Measurements from ENCODE around the gene REC8. TPM values are rescaled to one million over a fixed set of nuclear protein-coding genes. Genes with fewer than 3 reads are reported as not detected.

The REC8 gene
- total RNA-seq, result 2.9 TPM in 1 of 2 replicates, not detected in the other

GRCh38 chr14:24171422-24172260 is at the start of gene REC8:
Gene REC8 (plus strand): TSS chr14:24172080. CDS start chr14:24172553, 473 bp downstream.

GRCh38 chr14:24130380-24130716 is 41.5 kb upstream of the REC8 start, which contains the start of gene FITM1:
Gene FITM1 (plus strand): TSS chr14:24130659. CDS start chr14:24131564, 905 bp downstream.

GRCh38 chr14:24135834-24136683 is 35.8 kb upstream of the REC8 start, which contains the start of gene PSME1:
Gene PSME1 (plus strand): TSS chr14:24136194. CDS start chr14:24136263, 69 bp downstream.

GRCh38 chr14:24141097-24141880 is 30.6 kb upstream of the REC8 start, which contains the start of gene EMC9:
Gene EMC9 (minus strand): TSS chr14:24141591. CDS start chr14:24141304, 287 bp downstream.

GRCh38 chr14:24146453-24146977 is 25.4 kb upstream of the REC8 start, which contains the start of gene PSME2:
Gene PSME2 (minus strand): TSS chr14:24146610. CDS start chr14:24146581, 29 bp downstream.

GRCh38 chr14:24146978-24147760 is 24.7 kb upstream of the REC8 start, which contains the start of gene RNF31:
Gene RNF31 (plus strand): TSS chr14:24147498. CDS start chr14:24147699, 201 bp downstream.

GRCh38 chr14:24160850-24161804 is 10.8 kb upstream of the REC8 start, which contains the start of gene IRF9:
Gene IRF9 (plus strand): TSS chr14:24161265. CDS start chr14:24162145, 880 bp downstream.

GRCh38 chr14:24188251-24189058 is 16.6 kb downstream of the REC8 start, which contains the start of gene IPO4:
Gene IPO4 (minus strand): TSS chr14:24188816. CDS start chr14:24188787, 29 bp downstream.

GRCh38 chr14:24195186-24196070 is 23.5 kb downstream of the REC8 start, which contains the start of gene TM9SF1:
Gene TM9SF1 (minus strand): TSS chr14:24195441. CDS start chr14:24195019, 422 bp downstream.

GRCh38 chr14:24212924-24213865 is 41.3 kb downstream of the REC8 start, which contains the start of gene CHMP4A:
Gene CHMP4A (minus strand): TSS chr14:24213488. CDS start chr14:24213439, 49 bp downstream.

GRCh38 chr14:24215495-24216344 is 43.8 kb downstream of the REC8 start, which contains the start of gene MDP1:
Gene MDP1 (minus strand): TSS chr14:24216066. CDS start chr14:24215955, 111 bp downstream.

